Hypothalamus (tissue), 51 donors: ENCODE results near the gene BHLHE23.

ENCODE experiments used
- DNase-seq, 51 donors: peaks; one replicate each; lab custom pipeline; 2025; lab: John Stamatoyannopoulos, UW

The BHLHE23 gene

GRCh38 chr20:63006540-63007359, at the start of gene BHLHE23:
TSS of gene BHLHE23 (minus strand) at chr20:63006964. CDS start at chr20:63006774, 190 bp downstream.
- no peak for DNase-seq

- peak in 1 of 51 donors; percentile 15 for DNase-seq
Observed at GRCh38 chr20:63055575-63056235, 48.9 kb upstream of the BHLHE23 start.

GRCh38 chr20:63054681-63055240, 48.0 kb upstream of the BHLHE23 start:
- no peak for DNase-seq

GRCh38 chr20:63054103-63054474, 47.3 kb upstream of the BHLHE23 start:
- DNase-seq, result no peak

- DNase-seq, result no peak
Observed at GRCh38 chr20:63053432-63054102, 46.8 kb upstream of the BHLHE23 start.

GRCh38 chr20:63052571-63053431, 46.0 kb upstream of the BHLHE23 start:
- DNase-seq, result no peak

GRCh38 chr20:63051911-63052310, 45.1 kb upstream of the BHLHE23 start:
- DNase-seq, result no peak

- DNase-seq, result no peak
Observed at GRCh38 chr20:63051186-63051860, 44.6 kb upstream of the BHLHE23 start.

- no peak for DNase-seq
Observed at GRCh38 chr20:63050406-63050805, 43.6 kb upstream of the BHLHE23 start.

GRCh38 chr20:63049561-63050221, 42.9 kb upstream of the BHLHE23 start:
- DNase-seq, result no peak

- no peak for DNase-seq
Observed at GRCh38 chr20:63049191-63049518, 42.4 kb upstream of the BHLHE23 start.

- no peak for DNase-seq
Observed at GRCh38 chr20:63048516-63049190, 41.9 kb upstream of the BHLHE23 start.

- no peak for DNase-seq
Observed at GRCh38 chr20:63047946-63048345, 41.2 kb upstream of the BHLHE23 start.

- no peak for DNase-seq
Observed at GRCh38 chr20:63047267-63047666, 40.5 kb upstream of the BHLHE23 start.

GRCh38 chr20:63046841-63047240, 40.1 kb upstream of the BHLHE23 start:
- no peak for DNase-seq

GRCh38 chr20:63045991-63046390, 39.2 kb upstream of the BHLHE23 start:
- no peak for DNase-seq

GRCh38 chr20:63045401-63045800, 38.6 kb upstream of the BHLHE23 start:
- DNase-seq, result no peak

GRCh38 chr20:63044605-63045004, 37.8 kb upstream of the BHLHE23 start:
- DNase-seq, result no peak

GRCh38 chr20:63044204-63044600, 37.4 kb upstream of the BHLHE23 start:
- DNase-seq, result no peak
